ENCODE data around the gene NRP2. TPM values are rescaled to one million over a fixed set of nuclear protein-coding genes. Genes with fewer than 3 reads are reported as not detected.

The NRP2 gene
- total and polyA plus RNA-seq, 2 of the 13 experiments (the other 11 are each of a cell fraction or from before 2014, with no cell fraction given): 0.65 to 1.4 TPM

GRCh38 chr2:205758500-205758899, 76.2 kb downstream of the NRP2 start (continued):
- TF ChIP-seq GATAD2A (CRISPR knock-in tag; IDR thresholded peaks at IDR 0.05) (no peak), CC2D1A (CRISPR knock-in tag; IDR thresholded peaks at IDR 0.05) (no peak), GABPB1 (CRISPR knock-in tag; IDR thresholded peaks at IDR 0.05) (no peak)

DNA sequence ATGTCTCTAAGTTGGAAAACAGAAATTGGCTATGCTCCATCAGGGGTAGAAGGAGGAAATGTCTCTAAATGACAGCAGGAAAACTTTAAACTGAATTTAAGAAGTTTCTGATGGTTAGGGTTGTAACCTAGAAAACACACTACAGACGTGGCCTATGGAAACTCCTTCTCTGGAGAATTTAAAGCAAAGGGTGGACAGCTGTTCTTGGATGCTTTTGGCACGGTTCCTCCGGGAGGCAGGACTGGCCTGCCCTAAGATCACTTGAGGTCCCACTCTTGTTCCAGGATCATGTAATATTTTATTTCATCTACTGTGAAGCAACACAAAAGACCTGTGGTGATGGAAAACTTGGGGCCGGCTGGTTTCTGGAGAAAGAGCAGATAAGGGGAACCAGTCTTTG, 77.0 kb downstream of the NRP2 start:
- Histone ChIP-seq H3K4me1 (ENCODE audit: insufficient read depth, low read length) (peaks cover 8% of the 10 kb centered on the region), H2AFZ (ENCODE audit: low read length) (no peak overlapping the region), H3K4me2 (ENCODE audit: low read depth, low read length) (no peak overlapping the region), H3K9me3 (ENCODE audit: low read length) (no peaks in the 10 kb centered on the region), H3K27me3 (ENCODE audit: control insufficient read depth in 1 of 2, insufficient read depth in 2 of 2, low read length in 2 of 2) (peaks cover 0 to 3% of the 10 kb centered on the region in 2 experiments; a peak in 2 of 5 replicates), H3K9ac (ENCODE audit: insufficient read depth, low read depth, low read length) (no peak overlapping the region), H3K4me3 (replicated peaks in 1 of 3; ENCODE audit: insufficient read depth in 1 of 3, low read depth in 2 of 3, low read length in 3 of 3) (no peak overlapping the region), H4K20me1 (ENCODE audit: insufficient read depth, low read length) (no peaks in the 10 kb centered on the region), H3K79me2 (ENCODE audit: insufficient read depth, low read length) (no peaks in the 10 kb centered on the region), H3K27ac (ENCODE audit: extremely low read length, insufficient read depth, low read length) (no peak overlapping the region), H3K36me3 (replicated peaks in 1 of 2; ENCODE audit: control insufficient read depth in 1 of 2, insufficient read depth in 2 of 2, low read length in 2 of 2) (no peaks in the 10 kb centered on the region)
- TF ChIP-seq, protein P1, sequence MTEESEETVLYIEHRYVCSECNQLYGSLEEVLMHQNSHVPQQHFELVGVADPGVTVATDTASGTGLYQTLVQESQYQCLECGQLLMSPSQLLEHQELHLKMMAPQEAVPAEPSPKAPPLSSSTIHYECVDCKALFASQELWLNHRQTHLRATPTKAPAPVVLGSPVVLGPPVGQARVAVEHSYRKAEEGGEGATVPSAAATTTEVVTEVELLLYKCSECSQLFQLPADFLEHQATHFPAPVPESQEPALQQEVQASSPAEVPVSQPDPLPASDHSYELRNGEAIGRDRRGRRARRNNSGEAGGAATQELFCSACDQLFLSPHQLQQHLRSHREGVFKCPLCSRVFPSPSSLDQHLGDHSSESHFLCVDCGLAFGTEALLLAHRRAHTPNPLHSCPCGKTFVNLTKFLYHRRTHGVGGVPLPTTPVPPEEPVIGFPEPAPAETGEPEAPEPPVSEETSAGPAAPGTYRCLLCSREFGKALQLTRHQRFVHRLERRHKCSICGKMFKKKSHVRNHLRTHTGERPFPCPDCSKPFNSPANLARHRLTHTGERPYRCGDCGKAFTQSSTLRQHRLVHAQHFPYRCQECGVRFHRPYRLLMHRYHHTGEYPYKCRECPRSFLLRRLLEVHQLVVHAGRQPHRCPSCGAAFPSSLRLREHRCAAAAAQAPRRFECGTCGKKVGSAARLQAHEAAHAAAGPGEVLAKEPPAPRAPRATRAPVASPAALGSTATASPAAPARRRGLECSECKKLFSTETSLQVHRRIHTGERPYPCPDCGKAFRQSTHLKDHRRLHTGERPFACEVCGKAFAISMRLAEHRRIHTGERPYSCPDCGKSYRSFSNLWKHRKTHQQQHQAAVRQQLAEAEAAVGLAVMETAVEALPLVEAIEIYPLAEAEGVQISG (CRISPR knock-in tag; IDR thresholded peaks at IDR 0.05): no peak
- TF ChIP-seq NFRKB (IDR thresholded peaks at IDR 0.05): no peak
- TF ChIP-seq ZNF253 (CRISPR knock-in tag; IDR thresholded peaks at IDR 0.05; ENCODE audit: borderline replicate concordance): no peak
- TF ChIP-seq, protein P2, sequence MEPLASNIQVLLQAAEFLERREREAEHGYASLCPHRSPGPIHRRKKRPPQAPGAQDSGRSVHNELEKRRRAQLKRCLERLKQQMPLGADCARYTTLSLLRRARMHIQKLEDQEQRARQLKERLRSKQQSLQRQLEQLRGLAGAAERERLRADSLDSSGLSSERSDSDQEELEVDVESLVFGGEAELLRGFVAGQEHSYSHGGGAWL (CRISPR knock-in tag; IDR thresholded peaks at IDR 0.05): no peak
- no peak for TF ChIP-seq MTA1 (CRISPR knock-in tag; IDR thresholded peaks at IDR 0.05; ENCODE audit: borderline replicate concordance)
- TF ChIP-seq DNMT3B (CRISPR knock-in tag; conservative IDR thresholded peaks at IDR 0.05): no peak
- TF ChIP-seq, protein P3, sequence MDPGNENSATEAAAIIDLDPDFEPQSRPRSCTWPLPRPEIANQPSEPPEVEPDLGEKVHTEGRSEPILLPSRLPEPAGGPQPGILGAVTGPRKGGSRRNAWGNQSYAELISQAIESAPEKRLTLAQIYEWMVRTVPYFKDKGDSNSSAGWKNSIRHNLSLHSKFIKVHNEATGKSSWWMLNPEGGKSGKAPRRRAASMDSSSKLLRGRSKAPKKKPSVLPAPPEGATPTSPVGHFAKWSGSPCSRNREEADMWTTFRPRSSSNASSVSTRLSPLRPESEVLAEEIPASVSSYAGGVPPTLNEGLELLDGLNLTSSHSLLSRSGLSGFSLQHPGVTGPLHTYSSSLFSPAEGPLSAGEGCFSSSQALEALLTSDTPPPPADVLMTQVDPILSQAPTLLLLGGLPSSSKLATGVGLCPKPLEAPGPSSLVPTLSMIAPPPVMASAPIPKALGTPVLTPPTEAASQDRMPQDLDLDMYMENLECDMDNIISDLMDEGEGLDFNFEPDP (CRISPR knock-in tag; conservative IDR thresholded peaks at IDR 0.05): no peak
- TF ChIP-seq KAT8 (CRISPR knock-in tag; IDR thresholded peaks at IDR 0.05): no peak
- no peak for TF ChIP-seq CHD4 (IDR thresholded peaks at IDR 0.05; ENCODE audit: borderline replicate concordance, low read length)
- intact Hi-C loops (cut with micrococcal nuclease; ENCODE audit: unreplicated experiment) (no loop called here), in situ Hi-C loops (cut with HindIII; ENCODE audit: extremely low pct_ligation_motif_present, low pct_unique_long_range_greater_than_20kb) (no loop called here)
- no peak for FAIRE-seq
- DNase-seq (ENCODE audit: low spot score): no peak
- no TSS peak for BruUV-seq (replicated peaks)
- WGBS (ENCODE audit: low lambda C conversion rate): 49% methylated on average over 4 of the region's 4 CpGs
- no peak for ATAC-seq
- ChIA-PET CTCF (ENCODE audit: low intra/inter-chr PET ratio, low total read pairs) (no interaction called here), POLR2A (no interaction called here)
